Spleen (tissue), 7 donors: ENCODE data around the gene ADGRL3.

ENCODE experiments used
- POLR2A ChIP-seq, 3 donors: fragments of 450-650 bp; IDR thresholded peaks; one replicate each; pipeline ENCODE4 v1.5.1; 2017; ENCODE audit warnings: antibody characterized with exemption in 3 of 3, mild to moderate bottlenecking in 1 of 3
- TF ChIP-seq, protein P1 (sequence below), 11 experiments: fragments of 200-600 bp in 7 of 11; fragments of 450-650 bp in 4 of 11; sonication (generic) in 4 of 11; IDR thresholded peaks in 8 of 11; conservative IDR thresholded peaks in 3 of 11; 1 replicate in 7 of 11; 2 replicates in 4 of 11; pipeline versions ENCODE4 v1.4.0 to v1.8.0; 2016 to 2021; ENCODE audit warnings: antibody characterized with exemption in 11 of 11, inconsistent platforms in 4 of 11, mild to moderate bottlenecking in 1 of 11
- donor health status: DM: no; HTN: no; CAD: no; lungs with moderate emphysema.
- donor health status: DM: no; HTN: no; CAD: no.
- donor health status: DM: no; HTN: no; CAD: no.

DNA sequence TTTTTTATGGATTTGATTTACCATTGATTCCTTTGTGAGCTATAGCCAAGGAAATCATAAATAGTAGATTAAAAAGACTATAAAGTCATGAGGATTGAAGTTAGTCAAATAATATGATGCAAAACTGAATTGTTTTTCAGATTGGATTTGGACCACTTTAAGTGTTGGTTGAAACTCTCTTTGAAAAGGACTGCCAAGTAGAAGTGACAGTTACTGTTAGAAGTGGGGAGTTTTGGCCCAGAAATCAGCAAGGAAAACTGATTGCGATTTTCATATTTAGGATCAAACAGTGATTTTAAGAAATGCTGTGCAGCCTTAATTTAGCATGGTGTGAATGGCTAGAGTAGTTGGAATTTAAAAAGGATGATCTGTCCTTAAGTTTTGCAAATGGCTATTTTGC lies 4.9 kb downstream of the ADGRL3 start:
- TF ChIP-seq, protein P1, sequence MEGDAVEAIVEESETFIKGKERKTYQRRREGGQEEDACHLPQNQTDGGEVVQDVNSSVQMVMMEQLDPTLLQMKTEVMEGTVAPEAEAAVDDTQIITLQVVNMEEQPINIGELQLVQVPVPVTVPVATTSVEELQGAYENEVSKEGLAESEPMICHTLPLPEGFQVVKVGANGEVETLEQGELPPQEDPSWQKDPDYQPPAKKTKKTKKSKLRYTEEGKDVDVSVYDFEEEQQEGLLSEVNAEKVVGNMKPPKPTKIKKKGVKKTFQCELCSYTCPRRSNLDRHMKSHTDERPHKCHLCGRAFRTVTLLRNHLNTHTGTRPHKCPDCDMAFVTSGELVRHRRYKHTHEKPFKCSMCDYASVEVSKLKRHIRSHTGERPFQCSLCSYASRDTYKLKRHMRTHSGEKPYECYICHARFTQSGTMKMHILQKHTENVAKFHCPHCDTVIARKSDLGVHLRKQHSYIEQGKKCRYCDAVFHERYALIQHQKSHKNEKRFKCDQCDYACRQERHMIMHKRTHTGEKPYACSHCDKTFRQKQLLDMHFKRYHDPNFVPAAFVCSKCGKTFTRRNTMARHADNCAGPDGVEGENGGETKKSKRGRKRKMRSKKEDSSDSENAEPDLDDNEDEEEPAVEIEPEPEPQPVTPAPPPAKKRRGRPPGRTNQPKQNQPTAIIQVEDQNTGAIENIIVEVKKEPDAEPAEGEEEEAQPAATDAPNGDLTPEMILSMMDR (IDR thresholded peaks at IDR 0.05 in 8 of 11, conservative IDR thresholded peaks at IDR 0.05 in 3 of 11) = no peak
- TF ChIP-seq POLR2A (IDR thresholded peaks at IDR 0.05) = no peak
